HG02884 (cell line): ENCODE measurements around the gene IDUA.
"Not testable (repeated sequence)": the region's sequence is repeated elsewhere in the genome, so short reads cannot be mapped to it uniquely, and the experiment has no call there.

Experiments used
- ATAC-seq: cut with Tn5 transposase; IDR thresholded peaks from one replicate; pipeline ENCODE4 v1.9.1; 2021; ENCODE audit warnings: mild to moderate bottlenecking, moderate library complexity; ENCODE audit not compliant: unreplicated experiment

Gene IDUA

DNA sequence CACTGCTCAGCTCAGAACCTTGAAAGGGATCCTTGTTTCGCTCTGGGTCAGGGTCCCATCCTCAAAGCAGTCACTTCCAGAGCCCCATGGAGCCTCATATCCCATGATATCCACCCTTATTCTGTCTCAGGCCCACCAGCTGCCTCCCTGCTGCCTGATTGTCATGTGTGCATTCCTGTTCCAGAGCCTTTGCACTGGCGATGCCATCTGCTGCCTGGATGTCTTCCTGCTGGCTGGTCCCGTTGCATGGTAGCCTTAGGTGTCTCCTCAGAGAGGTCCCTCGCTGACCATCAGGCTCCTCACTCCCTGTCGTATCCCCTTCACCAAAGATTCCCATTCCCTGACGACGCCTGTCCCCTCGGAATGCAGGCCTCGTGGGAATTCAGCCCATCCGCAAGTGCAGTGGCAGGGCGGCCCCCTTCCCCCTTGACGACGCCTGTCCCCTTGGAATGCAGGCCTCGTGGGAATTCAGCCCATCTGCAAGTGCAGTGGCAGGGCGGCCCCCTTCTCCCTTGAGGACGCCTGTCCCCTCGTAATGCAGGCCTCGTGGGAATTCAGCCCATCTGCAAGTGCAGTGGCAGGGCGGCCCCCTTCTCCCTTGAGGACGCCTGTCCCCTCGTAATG, 12.5 kb downstream of the IDUA start:
- ATAC-seq, result not testable (repeated sequence)

DNA sequence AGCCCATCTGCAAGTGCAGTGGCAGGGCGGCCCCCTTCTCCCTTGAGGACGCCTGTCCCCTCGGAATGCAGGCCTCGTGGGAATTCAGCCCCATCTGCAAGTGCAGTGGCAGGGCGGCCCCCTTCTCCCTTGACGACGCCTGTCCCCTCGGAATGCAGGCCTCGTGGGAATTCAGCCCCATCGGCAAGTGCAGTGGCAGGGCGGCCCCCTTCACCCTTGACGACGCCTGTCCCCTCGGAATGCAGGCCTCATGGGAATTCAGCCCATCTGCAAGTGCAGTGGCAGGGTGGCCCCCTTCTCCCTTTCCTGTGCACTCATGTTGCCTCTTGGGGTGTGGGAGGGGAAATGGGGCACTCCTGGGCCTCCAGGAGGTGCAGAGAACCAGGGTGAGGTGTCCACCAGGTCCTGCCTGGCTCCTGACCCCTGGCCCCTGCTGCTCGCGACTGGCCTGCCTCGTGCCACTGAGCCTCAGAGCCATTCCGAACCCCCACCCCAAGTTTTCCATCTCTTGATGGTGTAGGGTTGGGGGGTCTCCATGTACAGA, 13.1 kb downstream of the IDUA start:
- ATAC-seq, result no peak

DNA sequence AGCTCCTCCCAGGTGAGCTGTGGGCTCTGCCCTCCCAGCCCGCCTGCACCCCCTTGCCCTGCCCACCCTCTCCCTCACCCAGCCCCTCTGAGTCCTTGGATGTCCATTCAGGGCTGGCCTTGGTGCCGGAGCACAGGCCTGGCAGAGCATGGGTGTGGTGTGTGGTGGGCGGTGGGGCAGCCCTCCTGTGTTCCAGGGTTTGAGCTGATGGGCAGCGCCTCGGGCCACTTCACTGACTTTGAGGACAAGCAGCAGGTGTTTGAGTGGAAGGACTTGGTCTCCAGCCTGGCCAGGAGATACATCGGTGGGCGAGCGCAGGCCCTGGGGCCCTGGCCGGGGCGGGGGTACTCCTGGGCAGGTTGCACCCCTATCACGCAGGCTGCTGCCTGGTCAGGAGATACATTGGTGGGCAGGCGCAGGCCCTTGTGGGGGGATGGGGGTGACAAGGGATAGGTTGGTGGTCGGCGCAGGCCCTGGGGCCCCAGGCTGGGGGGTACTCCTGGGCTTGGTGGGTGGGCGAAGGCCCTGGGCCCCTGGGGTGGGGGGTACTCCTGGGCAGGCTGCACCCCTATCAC, 13.9 kb downstream of the IDUA start:
- no peak for ATAC-seq

DNA sequence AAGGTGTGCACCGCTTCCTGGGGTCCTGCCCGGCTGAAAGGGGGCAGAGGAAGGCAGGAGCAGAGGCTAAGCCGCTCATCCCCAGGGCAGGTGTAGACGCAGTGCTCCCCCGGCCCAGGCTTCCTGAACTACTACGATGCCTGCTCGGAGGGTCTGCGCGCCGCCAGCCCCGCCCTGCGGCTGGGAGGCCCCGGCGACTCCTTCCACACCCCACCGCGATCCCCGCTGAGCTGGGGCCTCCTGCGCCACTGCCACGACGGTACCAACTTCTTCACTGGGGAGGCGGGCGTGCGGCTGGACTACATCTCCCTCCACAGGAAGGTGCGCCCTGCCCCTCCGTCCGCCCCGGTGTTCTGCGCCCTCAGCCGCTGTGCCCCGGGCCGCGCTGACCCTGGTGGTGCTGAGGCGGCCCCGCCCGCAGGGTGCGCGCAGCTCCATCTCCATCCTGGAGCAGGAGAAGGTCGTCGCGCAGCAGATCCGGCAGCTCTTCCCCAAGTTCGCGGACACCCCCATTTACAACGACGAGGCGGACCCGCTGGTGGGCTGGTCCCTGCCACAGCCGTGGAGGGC, 14.8 kb downstream of the IDUA start:
- ATAC-seq, result no peak

GRCh38 chr4:1002131-1002630, 15.3 kb downstream of the IDUA start:
- ATAC-seq, result no peak

DNA sequence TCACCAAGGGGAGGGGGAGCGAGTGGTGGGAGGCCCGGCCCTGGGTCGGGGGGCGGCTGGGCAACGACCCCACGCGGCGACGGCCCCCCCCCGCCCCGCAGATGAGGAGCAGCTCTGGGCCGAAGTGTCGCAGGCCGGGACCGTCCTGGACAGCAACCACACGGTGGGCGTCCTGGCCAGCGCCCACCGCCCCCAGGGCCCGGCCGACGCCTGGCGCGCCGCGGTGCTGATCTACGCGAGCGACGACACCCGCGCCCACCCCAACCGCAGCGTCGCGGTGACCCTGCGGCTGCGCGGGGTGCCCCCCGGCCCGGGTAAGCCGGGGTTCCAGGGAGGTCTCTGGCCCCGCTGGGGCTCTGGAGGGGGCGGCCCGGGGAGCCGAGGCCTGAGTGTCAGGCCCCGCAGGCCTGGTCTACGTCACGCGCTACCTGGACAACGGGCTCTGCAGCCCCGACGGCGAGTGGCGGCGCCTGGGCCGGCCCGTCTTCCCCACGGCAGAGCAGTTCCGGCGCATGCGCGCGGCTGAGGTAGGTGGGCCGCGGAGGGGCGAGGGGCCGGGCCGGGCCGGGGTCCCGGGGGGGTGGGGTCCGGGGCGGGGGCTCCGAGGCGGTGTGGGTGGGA, 15.9 kb downstream of the IDUA start:
- ATAC-seq, result no peak

GRCh38 chr4:1003271-1004070, 16.6 kb downstream of the IDUA start:
- ATAC-seq, result no peak

DNA sequence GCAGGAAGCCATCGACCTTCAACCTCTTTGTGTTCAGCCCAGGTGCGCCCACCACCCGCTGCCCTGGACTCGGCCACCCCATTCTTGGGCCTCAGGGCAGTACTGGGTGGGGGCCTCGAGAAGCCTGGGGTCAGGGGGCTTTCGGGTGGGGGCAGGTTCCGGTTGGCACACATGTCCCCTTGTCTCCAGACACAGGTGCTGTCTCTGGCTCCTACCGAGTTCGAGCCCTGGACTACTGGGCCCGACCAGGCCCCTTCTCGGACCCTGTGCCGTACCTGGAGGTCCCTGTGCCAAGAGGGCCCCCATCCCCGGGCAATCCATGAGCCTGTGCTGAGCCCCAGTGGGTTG, 17.2 kb downstream of the IDUA start:
- ATAC-seq, result no peak

GRCh38 chr4:1004557-1005485, 18.0 kb downstream of the IDUA start:
- ATAC-seq, result no peak

GRCh38 chr4:1006856-1007255, 20.0 kb downstream of the IDUA start:
- no peak for ATAC-seq

DNA sequence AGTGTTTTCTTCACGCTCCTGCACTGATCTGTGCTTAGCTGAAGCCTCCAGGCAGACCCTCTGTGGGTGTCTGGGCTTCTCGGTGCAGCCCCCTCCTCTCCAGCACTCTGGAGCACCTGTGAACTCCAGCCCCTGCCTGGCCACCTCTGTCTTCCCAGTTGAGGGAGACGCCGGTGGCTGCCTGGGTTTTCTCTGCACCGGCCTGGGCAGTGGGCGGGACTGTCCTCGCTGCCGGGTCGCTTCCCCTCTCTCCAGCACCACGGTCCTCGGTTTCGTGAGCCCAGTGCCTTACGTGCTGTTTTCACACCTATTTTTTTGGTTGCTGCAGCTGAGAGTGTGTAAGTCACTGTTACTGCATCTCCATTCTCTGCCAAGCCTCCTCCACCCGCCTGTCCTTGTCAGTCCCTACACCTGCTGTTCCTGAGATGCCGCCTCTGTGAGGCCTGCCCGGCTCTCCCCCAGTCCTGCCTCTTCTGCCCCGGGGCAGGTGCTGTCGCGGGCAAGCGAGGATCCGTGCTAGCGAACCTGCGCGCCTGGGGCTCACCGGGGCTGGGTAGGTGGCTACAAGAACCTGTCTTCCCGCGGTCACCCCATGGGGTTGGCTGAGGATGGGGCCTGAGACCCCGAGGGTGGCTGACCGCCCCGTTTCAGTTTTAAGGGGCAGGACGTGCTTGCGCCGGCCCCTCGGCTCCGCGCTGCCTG, 22.1 kb downstream of the IDUA start:
- ATAC-seq, result no peak

GRCh38 chr4:1009542-1010394, 22.9 kb downstream of the IDUA start:
- ATAC-seq, result no peak

GRCh38 chr4:1010395-1011021, 23.7 kb downstream of the IDUA start:
- ATAC-seq, result no peak

DNA sequence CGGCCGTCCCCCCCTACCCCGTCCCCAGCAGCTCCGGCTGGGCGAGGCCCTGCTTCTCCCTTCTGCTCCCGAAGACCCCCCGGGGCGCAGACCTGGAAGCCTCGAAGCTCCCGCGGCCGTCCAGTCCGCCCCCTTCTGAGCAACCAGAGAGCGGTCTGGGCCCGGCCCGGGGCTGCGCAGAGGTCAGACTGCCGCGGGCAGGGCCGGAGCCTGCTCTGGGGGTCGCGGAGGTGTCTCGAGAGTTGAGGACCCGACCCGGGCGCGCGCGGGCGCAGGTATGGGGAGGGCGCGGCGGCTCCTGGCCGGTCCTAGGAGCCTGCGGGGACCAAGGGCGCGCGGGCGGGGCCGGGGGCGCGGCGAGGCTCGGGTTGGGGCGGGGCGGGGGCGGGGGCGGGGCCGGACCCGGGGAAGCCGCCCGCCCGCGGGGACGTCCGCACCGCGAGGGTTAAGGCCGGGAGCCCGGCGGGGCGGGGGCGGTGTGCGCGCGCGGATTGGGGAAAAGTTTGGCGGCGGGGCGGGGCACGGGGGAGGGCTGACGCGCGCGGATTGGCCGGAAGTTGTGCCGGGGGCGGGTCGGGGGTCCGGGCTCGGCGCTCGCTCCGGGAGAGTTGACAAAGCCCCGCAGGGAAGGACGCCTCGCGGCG, 24.3 kb downstream of the IDUA start, which contains the start of gene FGFRL1:
TSS of gene FGFRL1 (plus strand) at position 605 of the 644 bp plus-strand sequence. CDS start 860 bp downstream, outside the sequence.
- no peak for ATAC-seq

DNA sequence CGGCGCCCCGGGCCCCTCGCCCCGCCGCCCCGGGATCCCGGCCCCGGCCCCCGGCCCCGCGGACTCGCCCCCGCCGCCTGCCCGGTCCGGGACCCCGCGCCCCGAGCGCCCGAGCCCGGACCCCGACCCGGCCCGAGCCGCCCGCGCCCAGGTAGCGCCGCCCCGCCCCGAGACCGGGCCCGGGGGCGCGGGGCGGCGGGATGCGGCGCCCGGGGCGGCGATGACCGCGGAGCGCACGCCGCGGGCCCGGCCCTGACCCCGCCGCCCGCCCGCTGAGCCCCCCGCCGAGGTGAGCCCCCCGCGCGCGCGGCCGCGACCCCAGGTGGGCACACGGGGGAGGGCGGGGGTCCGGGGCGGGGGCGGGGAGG, 24.8 kb downstream of the IDUA start:
- ATAC-seq, result no peak

DNA sequence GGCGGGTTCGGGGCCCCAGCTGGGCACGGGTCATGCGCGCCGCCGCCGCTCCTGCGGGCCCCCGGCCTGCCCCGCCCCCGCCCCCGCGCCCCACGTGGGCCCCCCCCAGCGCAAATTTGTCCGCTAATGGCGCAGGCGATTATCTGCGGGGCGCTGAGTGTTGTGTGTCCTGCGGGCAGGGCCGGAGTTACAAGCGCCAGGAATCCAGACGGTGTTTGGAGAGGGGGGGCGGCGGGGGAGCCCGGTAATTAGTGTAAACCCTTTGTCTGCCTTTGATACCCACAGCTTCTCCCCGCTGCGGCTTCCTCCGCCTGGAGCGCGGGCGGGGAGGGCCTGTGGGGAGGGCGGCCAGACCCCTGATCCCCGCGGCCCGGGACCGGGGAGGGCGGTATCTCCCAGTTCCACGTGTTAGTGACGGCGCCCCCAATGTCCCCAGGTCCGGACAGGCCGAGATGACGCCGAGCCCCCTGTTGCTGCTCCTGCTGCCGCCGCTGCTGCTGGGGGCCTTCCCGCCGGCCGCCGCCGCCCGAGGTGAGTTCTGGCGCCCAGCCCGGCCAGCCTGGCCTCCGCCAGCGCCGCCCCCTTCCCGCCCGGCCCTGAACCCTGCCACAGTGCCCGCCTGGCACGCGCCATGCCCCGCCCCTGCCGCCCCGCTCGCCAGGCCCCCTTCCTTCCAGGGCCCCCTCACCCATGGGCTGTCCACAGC, 25.3 kb downstream of the IDUA start:
- no peak for ATAC-seq
